Motor neuron (in vitro differentiated cells): ENCODE results near the gene CCDC138. TPM values are rescaled to one million over a fixed set of nuclear protein-coding genes. Genes with fewer than 3 reads are reported as not detected.
A peak's percentile ranks its signal among the peaks of the same experiment; 100 is the strongest.

Experiments
- ATAC-seq, 8 experiments: fragments of 200-7000 bp; cut with Tn5 transposase; replicated peaks in 6 of 8; 2 replicates each; pipeline ENCODE4 v1.8.0; 2021; ENCODE audit warnings: mild to moderate bottlenecking in 8 of 8, moderate library complexity in 8 of 8
- H3K27ac ChIP-seq, 2 donors: fragments of 250-450 bp; sonication (Bioruptor Pico); 2 replicates each; pipeline ENCODE4 v1.9.0; 2021; ENCODE audit warnings: antibody characterized with exemption in 2 of 2, mild to moderate bottlenecking in 2 of 2, moderate library complexity in 1 of 2
- H3K4me1 ChIP-seq, 2 donors: fragments of 250-450 bp; sonication (Bioruptor Pico); replicated peaks in 1 of 2; 2 replicates each; pipeline ENCODE4 v1.6.1; 2021; ENCODE audit warnings: antibody characterized with exemption in 2 of 2, mild to moderate bottlenecking in 2 of 2, moderate library complexity in 1 of 2
- H3K4me3 ChIP-seq, 5 donors: fragments of 250-450 bp; sonication (Bioruptor Pico); 2 replicates each; pipeline ENCODE4 v1.9.0; 2021; ENCODE audit warnings: antibody characterized with exemption in 5 of 5, mild to moderate bottlenecking in 5 of 5, moderate library complexity in 4 of 5
- WGBS, 10 experiments: fragments of 450-650 bp; shearing (Covaris generic); methylation state at CpG; one replicate each; pipeline ENCODE4 v1.0.0; 2022; 5-methylcytosine and 5-hydroxymethylcytosine counted together
- in situ Hi-C, 9 experiments: fragments of 400-800 bp; cut with MboI; loops; one replicate each; pipeline ENCODE4 v1.15.0; 2021; ENCODE audit warnings: low sequenced_read_pairs in 9 of 9, low pct_unique_long_range_greater_than_20kb in 2 of 9; ENCODE audit not compliant: unreplicated experiment in 9 of 9
- total RNA-seq, 8 experiments: library from RNA; unstranded; fragments of 300-600 nt; gene quantifications; 2 replicates each; pipeline versions ENCODE4 v1.2.3 to v1.2.4, GENCODE V29; 2022

The CCDC138 gene
- total RNA-seq, 8 experiments from 2014 or later, result 1.5 to 30.6 (median 14.4) TPM

- Histone ChIP-seq H3K4me3 (no peak overlapping the region), H3K27ac (no peak overlapping the region), H3K4me1 (no peaks in the 10 kb centered on the region)
- 90 to 100% (median 100%) methylated on average over 1 of the region's 1 CpG; no CpG with 5 or more reads in 3 of the 10 experiments for WGBS, 10 experiments
- no peak for ATAC-seq
- in situ Hi-C loops, result no loop called here
Observed at GRCh38 chr2:108835040-108835439, 48.5 kb downstream of the CCDC138 start.

- Histone ChIP-seq H3K4me3 (no peak overlapping the region), H3K27ac (no peak overlapping the region), H3K4me1 (no peaks in the 10 kb centered on the region)
- 80 to 100% (median 96%) methylated on average over 1 to 7 of the region's 7 CpGs for WGBS, 10 experiments
- no peak for ATAC-seq
- in situ Hi-C loops, result no loop called here
Observed at GRCh38 chr2:108837198-108837597, 50.6 kb downstream of the CCDC138 start.

- Histone ChIP-seq H3K27ac (no peak overlapping the region), H3K4me3 (no peak overlapping the region), H3K4me1 (no peaks in the 10 kb centered on the region)
- no peak for ATAC-seq
- in situ Hi-C loops, result no loop called here
Observed at GRCh38 chr2:108841506-108841905, 54.9 kb downstream of the CCDC138 start.

GRCh38 chr2:108845923-108846322 is 59.4 kb downstream of the CCDC138 start:
- no peak overlapping the region for H3K27ac ChIP-seq
- no peak for ATAC-seq
- H3K4me1 ChIP-seq, result no peaks in the 10 kb centered on the region
- in situ Hi-C loops, result no loop called here
- no peak overlapping the region for H3K4me3 ChIP-seq

GRCh38 chr2:108847000-108847399 is 60.4 kb downstream of the CCDC138 start:
- no peak for ATAC-seq
- 50 to 100% (median 92%) methylated on average over 1 of the region's 1 CpG; no CpG with 5 or more reads in 3 of the 10 experiments for WGBS, 10 experiments
- Histone ChIP-seq H3K4me3 (no peak overlapping the region), H3K4me1 (no peaks in the 10 kb centered on the region), H3K27ac (no peak overlapping the region)
- in situ Hi-C loops, result no loop called here

GRCh38 chr2:108852375-108852774 is 65.8 kb downstream of the CCDC138 start:
- 90 to 100% (median 100%) methylated on average over 2 to 3 of the region's 3 CpGs; no CpG with 5 or more reads in 2 of the 10 experiments for WGBS, 10 experiments
- Histone ChIP-seq H3K4me1 (no peaks in the 10 kb centered on the region), H3K4me3 (no peak overlapping the region), H3K27ac (no peak overlapping the region)
- in situ Hi-C loops, result no loop called here
- no peak for ATAC-seq

GRCh38 chr2:108853421-108853820 is 66.8 kb downstream of the CCDC138 start:
- Histone ChIP-seq H3K4me3 (no peak overlapping the region), H3K27ac (no peak overlapping the region), H3K4me1 (no peaks in the 10 kb centered on the region)
- WGBS, 10 experiments, result 80 to 100% (median 86%) methylated on average over 1 to 2 of the region's 2 CpGs; no CpG with 5 or more reads in 3 of the 10 experiments
- ATAC-seq, result no peak
- in situ Hi-C loops, result no loop called here

GRCh38 chr2:108854484-108854883 is 67.9 kb downstream of the CCDC138 start:
- in situ Hi-C loops, result no loop called here
- Histone ChIP-seq H3K4me3 (no peak overlapping the region), H3K27ac (no peak overlapping the region), H3K4me1 (no peaks in the 10 kb centered on the region)
- WGBS, 10 experiments, result 93 to 100% (median 100%) methylated on average over 1 of the region's 1 CpG; no CpG with 5 or more reads in 6 of the 10 experiments
- no peak for ATAC-seq

- in situ Hi-C loops, result no loop called here
- Histone ChIP-seq H3K4me1 (no peaks in the 10 kb centered on the region), H3K27ac (no peak overlapping the region), H3K4me3 (no peak overlapping the region)
- peak in 3 of 8 experiments; percentile 45 to 59 (median 47) for ATAC-seq
- 44 to 100% (median 96%) methylated on average over 1 of the region's 1 CpG; no CpG with 5 or more reads in 2 of the 10 experiments for WGBS, 10 experiments
Observed at GRCh38 chr2:108855194-108855593, 68.6 kb downstream of the CCDC138 start.

GRCh38 chr2:108858894-108859293 is 72.3 kb downstream of the CCDC138 start:
- 71 to 100% (median 95%) methylated on average over 1 to 3 of the region's 3 CpGs; no CpG with 5 or more reads in 1 of the 10 experiments for WGBS, 10 experiments
- H3K4me1 ChIP-seq, result no peaks in the 10 kb centered on the region
- in situ Hi-C loops, result no loop called here
- H3K4me3 ChIP-seq, result no peak overlapping the region
- ATAC-seq, result no peak
- H3K27ac ChIP-seq, result no peak overlapping the region

- in situ Hi-C loops, result no loop called here
- H3K4me1 ChIP-seq, result no peaks in the 10 kb centered on the region
- no peak overlapping the region for H3K27ac ChIP-seq
- no peak for ATAC-seq
- H3K4me3 ChIP-seq, result no peak overlapping the region
Observed at GRCh38 chr2:108866041-108866440, 79.5 kb downstream of the CCDC138 start.

- in situ Hi-C loops, result no loop called here
- H3K4me1 ChIP-seq, result no peaks in the 10 kb centered on the region
- ATAC-seq, result no peak
- H3K4me3 ChIP-seq, result no peak overlapping the region
- no peak overlapping the region for H3K27ac ChIP-seq
- WGBS, 10 experiments, result 83 to 100% (median 97%) methylated on average over 1 of the region's 1 CpG
Observed at GRCh38 chr2:108868911-108869310, 82.3 kb downstream of the CCDC138 start.

GRCh38 chr2:108869542-108869941 is 83.0 kb downstream of the CCDC138 start:
- Histone ChIP-seq H3K4me3 (no peak overlapping the region), H3K27ac (no peak overlapping the region), H3K4me1 (no peaks in the 10 kb centered on the region)
- no peak for ATAC-seq
- in situ Hi-C loops, result no loop called here
- 93 to 100% (median 100%) methylated on average over 2 to 3 of the region's 3 CpGs; no CpG with 5 or more reads in 2 of the 10 experiments for WGBS, 10 experiments

- in situ Hi-C loops, result no loop called here
- no peak overlapping the region for H3K27ac ChIP-seq
- H3K4me3 ChIP-seq, result no peak overlapping the region
- 94 to 100% (median 96%) methylated on average over 3 to 5 of the region's 5 CpGs for WGBS, 10 experiments
- ATAC-seq, result no peak
- no peaks in the 10 kb centered on the region for H3K4me1 ChIP-seq
Observed at GRCh38 chr2:108870069-108870644, 83.6 kb downstream of the CCDC138 start.
